GM18499 (cell line): ENCODE results near the gene TM9SF4.

Source experiments
- ATAC-seq: cut with Tn5 transposase; IDR thresholded peaks from one replicate; pipeline ENCODE4 v1.9.1; 2021; ENCODE audit warnings: moderate number of reproducible peaks; ENCODE audit not compliant: insufficient read depth, unreplicated experiment

The TM9SF4 gene

DNA sequence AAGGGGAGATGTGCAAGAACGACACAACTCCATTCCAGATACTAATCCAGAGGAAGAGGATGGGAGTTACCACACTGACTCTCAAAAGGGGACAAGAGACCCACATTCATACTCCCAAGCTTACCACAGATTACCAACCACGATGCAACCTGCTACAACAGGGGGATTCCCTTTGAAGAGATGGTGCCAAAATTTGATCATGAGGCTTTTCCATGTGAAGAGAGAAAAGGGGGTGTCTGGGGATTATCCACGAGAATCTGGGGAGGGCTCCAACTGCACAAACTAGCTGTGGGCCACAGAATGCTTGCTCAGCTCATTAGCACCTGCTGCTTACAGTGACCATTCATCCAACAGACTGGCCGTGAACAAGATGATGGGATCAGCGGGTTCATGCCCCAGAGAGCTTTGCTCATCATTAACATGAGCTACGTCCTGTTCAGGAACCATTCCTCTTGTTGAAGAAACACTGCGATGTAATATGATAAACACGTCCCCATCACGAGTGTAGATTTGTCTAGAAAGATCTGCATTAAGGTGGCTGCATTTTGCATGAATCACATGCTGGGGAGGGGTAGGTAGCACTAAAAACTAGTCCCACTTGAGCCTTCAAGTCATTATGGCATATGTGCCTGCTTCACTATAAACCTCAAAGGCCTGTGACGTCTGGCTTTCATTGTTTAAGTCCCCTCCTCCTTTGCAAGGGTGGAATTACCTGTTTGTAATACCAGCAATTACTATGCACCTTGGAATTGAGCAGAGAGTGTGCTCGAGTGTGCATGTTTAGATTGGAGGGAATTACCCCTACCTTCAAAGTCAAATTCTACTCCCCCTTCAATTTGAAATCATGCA, 94.1 kb downstream of the TM9SF4 start:
- no peak for ATAC-seq

DNA sequence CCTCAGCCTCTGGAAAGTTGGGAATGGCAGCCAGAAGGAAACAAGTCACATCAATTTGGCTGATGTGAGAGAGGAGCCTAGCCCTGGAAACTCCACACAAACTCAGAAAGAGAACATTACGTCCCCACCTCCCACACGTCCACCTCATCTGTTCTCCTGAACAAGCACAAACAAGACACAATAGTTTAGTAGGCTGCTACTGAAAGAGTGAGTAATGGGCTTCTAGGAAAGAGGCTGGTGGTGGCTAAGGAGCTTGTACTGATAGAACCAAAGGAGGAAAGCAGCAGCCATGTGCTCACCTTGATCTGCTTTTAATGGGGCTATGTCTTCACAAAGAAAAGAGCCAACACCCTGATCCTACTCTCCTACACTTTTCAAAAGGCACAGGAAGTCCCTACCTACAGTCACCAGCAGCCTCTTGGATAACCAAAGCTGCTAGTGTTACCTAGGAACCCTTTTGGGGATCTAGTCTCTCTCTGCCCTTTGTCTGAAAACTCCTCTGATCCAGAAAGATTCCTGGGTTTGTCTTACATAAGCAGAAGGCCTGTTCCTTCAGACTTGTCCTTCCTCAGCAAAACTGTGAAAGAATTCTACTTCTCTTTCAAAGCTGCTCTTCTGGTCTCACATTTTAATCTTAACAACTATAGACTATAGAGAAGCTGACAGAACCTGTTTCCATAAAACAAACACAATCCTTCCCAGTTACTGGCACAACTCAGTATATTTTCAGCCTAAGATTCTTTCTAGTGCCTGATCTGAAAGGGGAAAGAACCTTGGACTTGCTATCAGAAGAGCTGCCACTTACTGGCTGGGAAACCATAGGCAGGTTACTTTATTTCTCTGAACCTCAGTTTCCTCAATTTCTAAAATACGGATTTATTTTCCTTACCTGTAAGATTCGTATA, 94.9 kb downstream of the TM9SF4 start:
- ATAC-seq: no peak

DNA sequence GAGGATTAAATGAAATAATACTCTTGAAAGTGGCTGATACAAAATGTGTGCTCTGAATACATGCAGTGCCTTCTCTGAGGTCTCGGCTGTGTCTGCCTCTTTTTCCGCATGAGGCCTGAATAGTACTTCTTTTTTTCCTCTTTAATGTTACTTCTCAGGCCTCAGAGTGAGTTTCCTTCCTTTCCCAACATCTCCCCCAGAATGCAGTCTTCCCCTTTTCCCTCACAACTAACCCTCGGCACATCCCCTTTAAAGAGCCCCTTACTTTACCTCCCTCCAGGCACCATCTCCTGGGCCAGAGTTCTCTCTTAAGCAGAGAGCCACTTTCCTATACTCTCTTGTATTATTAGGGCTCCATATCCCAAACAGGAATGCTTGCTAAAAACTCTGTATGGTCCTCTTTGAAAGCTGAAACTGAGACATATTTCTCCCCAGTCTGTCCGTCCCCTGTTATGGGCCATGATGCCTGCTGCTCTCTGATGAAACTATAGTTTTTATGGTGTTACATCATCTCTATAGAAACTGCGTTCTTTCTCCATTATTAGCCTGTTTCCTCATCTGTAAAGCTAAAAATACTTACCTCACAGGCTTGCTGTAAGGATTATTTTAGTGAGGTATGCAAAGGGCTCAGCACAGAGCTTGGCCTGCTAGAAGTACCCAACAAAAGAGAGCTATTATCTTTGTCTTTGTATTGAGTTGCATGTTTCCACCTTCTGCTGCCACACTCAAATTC, 95.8 kb downstream of the TM9SF4 start:
- no peak for ATAC-seq

DNA sequence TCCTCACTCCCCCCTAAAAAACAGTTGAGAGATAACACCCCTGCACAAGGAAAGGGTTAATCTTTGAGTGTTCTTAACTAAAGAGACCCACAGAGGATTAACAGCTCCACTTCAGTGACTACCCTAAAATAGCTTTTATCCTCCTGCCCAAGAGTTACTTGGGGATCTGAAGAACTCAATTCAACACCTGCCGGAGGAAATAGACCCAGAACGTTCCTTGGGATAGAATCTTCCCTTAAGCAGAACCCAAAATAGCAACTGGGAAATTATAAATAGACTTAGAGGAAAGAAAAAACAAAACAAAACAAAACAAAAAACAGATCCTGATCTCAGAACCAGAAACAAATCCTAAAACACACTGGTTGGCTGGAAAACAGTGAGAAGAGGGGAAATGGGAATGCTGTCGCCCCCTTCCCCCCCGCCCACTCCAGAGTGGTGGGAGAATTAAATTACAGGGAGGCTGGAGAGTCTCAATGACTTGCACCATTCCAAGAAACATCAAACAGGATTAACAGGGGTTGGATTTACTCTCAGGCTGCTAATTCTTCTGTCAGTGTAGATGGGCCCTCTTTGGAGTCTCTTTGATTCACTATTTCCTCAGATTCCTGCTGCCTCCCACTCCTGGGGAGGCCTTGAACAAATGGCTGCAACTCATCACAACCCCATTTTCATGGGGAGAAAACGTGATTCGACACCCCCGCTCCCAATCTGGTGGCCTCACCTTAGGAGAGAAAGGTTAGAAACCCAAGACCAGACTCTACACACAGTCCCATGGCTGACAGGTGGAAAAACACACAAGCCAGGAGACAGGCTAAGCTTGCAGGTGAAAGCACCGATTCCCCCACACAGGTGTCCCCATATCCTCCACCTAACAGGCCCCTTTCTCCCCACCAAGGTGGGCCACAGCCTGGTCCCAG, 96.6 kb downstream of the TM9SF4 start:
- ATAC-seq: no peak

DNA sequence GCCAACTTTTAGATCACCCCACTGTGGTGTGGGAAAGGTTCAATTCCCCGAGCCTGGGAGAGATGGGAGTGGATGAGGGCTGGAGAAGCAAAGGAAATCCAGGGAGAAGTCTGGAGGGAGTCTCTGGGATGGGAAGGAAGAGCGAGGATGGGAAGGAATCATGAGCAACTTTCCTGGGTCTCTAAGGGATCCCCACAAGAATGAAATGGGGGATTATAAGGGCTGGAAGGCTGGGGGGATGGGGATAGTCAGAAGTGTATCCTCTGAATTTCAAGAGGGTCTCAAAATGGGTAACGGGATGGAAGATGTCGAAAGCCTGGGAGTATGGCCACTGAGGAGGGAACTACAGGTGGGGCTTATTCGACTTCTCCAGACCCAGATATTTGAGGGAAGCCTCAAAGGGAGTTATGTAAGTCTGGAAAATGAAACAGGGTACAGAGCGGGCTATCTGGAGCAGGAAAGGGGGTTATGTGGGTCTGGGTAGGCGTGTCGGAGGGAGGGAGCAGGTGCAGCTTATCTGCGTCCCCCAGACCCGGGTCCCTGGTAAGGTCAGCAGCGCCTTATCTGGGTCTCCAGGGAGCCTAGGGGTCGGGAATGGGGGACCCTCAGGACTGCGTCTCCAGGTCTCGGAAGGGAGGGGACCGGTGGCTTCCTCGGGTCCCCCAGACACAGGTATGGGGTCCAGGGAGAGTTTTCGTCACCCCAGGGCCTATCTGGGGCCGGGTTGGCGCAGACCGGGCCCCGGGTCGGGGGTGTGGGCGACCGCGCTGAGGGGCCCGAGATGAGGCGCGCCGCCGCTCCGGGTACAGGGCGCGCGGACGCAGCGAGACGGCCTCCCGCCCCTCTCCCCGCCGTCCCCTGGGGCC, 97.5 kb downstream of the TM9SF4 start:
- ATAC-seq: no peak

DNA sequence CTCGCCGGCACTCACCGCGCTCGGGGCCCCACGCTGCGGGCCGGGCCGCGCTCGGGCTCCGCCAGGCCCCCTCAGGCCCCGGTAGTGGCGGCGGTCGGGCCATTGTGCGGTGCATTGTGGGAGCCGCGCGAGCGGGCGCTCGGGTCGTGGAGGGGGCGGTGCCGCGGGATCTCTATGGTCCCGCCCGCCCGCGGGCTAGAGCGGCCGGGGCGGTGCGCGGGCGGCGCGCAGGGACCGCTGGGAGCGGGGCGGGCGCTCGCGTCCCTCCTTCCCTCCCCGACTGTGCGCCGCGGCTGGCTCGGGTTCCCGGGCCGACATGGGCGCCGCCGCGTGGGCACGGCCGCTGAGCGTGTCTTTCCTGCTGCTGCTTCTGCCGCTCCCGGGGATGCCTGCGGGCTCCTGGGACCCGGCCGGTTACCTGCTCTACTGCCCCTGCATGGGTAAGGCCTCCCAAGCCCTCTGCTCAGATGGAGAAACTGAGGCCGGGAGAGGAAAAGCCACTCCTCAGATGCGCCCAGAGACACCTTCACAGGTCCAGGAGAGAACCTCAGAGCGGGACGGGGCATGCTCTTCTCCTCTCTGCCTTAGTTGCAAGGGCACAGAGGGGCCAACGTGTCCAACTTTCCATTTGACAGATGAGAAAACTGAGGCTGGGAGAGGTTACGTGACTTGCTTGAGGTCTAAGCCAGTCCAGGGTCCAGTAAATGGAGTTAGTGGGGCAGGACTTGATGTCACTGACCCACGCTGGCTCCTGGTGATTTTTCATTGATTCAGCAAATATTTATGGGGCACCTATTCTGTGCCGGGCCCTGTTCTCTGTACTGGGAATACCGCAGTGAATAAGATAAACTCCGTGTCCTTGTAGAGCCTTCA, 98.3 kb downstream of the TM9SF4 start, which contains the start of the genes PLAGL2 and POFUT1:
Gene PLAGL2, minus strand, starts transcription at position 118 of the 873 bp plus-strand sequence. CDS start 5,565 bp downstream, outside the sequence.
Gene POFUT1, plus strand, starts transcription at position 255 of the 873 bp plus-strand sequence. Its CDS starts 62 bp downstream, at position 317.
- peak; percentile 51 for ATAC-seq

DNA sequence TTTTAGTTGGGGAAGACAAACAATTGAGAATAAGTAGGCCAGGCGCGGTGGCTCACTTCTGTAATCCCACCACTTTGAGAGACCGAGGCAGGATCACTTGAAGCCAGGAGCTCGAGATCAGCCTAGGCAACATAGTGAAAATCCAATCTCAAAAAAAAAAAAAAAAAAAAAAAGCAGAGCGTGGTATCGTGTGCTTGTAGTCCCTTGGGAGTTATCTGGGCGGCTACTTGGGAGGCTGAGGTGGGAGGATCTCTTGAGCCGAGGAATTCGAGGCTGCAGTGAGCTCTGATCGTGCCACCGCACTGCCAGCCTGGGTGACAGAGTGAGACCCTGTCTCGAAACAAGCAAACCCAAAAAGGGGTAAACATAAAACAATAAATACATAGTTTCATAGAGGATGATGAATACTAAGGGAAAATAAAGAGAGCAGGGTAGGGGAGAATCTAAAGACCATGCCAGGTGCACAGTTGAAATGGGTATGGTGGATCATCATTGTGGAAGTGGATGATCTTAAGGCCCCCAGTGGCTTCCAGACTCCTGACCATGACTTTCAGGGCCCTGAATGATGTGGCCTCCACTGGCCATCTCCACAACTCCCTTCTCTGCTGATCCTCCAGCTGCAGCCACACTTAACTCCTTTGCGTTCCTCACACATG, 99.1 kb downstream of the TM9SF4 start:
- no peak for ATAC-seq

DNA sequence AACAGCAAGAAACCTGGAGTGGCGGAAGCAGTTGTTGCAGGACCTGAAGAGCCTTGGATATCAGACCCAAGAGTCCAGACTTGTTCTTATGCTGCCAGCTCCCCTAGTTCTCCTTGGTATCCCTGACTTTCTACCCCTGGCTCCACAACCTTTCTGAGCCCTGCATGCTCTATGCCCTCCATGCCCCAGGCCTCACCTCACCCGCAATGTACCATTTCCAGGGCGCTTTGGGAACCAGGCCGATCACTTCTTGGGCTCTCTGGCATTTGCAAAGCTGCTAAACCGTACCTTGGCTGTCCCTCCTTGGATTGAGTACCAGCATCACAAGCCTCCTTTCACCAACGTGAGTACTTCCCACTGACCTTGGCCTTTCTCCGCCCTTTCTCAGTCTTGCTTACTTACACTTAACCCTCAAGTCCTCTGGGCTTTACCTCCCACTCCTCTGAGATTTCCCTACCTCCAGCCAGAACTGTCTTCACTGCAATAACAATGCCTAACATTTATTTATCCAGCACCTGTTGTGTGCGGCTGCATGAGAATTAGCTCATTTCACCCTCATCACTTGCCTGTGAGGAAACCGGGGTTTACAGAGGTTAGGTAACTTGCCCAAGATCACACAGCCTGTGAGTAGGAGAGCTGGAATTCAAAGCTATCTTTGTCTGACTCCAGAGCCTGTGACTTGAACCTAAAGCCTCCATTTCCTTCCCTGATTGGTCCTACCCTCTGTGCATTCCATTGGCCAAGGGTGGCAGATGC, 100.5 kb downstream of the TM9SF4 start:
- ATAC-seq: no peak

DNA sequence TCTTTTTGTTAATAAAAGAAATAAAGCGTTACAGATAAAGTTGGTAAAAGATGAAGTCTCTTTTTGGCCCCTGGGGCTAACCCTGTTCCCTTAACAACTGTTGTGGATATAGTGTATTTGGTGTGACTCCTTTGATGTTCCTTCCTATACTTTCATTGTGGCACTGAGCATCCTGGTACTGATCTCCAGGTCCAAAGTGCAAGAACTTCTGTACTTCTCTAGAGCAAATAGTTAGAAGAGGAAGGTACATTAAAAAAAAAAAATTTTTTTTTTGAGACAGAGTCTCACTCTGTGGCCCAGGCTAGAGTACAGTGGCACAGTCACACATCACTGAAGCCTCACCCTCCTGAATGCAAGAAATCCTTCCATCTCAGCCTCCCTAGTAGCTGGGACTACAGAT, 104.4 kb downstream of the TM9SF4 start:
- ATAC-seq: no peak

DNA sequence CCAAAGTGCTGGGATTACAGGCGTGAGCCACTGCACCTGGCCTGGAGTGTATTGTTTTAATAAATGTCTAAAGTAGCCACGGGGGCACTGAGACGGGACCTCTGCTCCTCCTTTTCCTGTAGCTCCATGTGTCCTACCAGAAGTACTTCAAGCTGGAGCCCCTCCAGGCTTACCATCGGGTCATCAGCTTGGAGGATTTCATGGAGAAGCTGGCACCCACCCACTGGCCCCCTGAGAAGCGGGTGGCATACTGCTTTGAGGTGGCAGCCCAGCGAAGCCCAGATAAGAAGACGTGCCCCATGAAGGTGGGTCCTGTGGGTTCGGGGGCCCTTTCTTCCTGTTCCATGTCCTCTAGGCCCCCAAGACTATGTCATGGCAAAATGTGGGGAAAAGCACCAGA, 105.6 kb downstream of the TM9SF4 start:
- no peak for ATAC-seq

DNA sequence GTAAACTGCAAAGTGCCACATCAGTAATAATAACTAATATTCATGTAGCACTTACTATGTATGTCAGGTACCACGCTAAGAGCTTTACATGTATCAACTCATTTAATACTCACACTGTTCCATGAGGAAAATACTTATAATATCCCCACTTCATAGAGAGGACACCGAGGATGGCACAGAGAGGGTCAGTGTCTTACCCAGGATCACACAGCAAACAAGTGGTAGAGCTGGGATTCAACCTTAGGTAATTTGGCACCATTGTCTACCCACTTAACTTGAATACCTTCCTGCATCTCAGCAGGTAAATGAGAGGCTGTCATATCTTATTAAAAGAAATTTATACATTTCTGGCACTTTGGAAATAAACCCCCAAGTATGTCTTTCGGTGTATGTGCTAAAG, 106.2 kb downstream of the TM9SF4 start:
- ATAC-seq: no peak

DNA sequence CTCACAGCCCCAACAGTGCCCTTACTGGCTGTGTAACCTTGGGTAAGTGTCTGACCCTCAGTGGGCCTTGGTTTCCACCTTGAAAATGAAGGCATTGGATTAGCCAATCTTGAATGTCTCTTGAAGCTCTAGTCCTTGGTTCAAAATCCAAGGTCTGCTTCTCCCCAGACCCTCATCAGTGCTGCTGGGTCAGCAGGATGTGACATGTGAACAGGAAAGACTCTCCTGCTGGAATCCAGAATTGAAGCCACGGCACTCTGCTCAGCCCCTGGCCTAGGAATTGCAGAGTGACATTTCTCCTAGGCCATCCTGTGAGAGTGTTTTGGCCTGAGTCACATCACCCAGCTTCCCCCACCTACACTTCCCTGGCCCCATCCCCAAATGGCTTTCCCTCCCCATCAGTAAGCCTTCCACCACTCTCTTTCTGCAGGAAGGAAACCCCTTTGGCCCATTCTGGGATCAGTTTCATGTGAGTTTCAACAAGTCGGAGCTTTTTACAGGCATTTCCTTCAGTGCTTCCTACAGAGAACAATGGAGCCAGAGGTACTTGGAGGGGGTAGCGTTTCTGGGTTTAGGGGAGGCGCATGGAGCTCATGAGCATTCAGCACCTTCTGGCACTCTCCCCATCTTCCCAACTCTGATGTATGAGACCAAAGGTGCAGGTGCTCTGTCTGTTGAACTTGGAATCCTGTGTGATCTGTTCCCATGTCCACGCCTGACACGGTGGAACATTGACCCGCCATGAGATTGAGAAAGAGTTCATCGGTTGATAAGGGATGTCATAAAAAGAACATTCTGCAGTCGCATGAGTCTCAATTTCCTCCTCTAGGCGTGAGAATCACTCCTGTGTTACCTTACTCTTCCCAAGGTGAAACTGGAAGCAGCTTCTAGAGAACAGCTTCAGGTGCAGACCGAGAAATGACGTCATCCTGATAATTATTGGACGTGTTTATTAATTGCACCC, 106.9 kb downstream of the TM9SF4 start:
- no peak for ATAC-seq
